ENCODE results near the gene KNSTRN.

Gene KNSTRN

GRCh38 chr15:40342416-40343320 lies 39.9 kb upstream of the KNSTRN start:
- DNase-seq (ENCODE audit: low read depth) = no peak
- no peak for TF ChIP-seq CTCF (conservative IDR thresholded peaks at IDR 0.05; ENCODE audit: low read length)
- H3K4me3 ChIP-seq (ENCODE audit: low read length) = no peak overlapping the region

GRCh38 chr15:40343512-40343911 lies 39.0 kb upstream of the KNSTRN start:
- H3K4me3 ChIP-seq (ENCODE audit: low read length) = 0 out of 2 replicates have a peak overlapping the region, but pooled peaks have one; percentile 7
- peak; percentile 96 for DNase-seq (ENCODE audit: low read depth)
- no peak for TF ChIP-seq CTCF (conservative IDR thresholded peaks at IDR 0.05; ENCODE audit: low read length)

GRCh38 chr15:40344217-40344616 lies 38.3 kb upstream of the KNSTRN start:
- TF ChIP-seq CTCF (conservative IDR thresholded peaks at IDR 0.05; ENCODE audit: low read length) = no peak
- H3K4me3 ChIP-seq (ENCODE audit: low read length) = no peak overlapping the region
- peak; percentile 54 for DNase-seq (ENCODE audit: low read depth)

- DNase-seq (ENCODE audit: low read depth) = peak; percentile 70
- no peak overlapping the region for H3K4me3 ChIP-seq (ENCODE audit: low read length)
- peak; percentile 85 for TF ChIP-seq CTCF (conservative IDR thresholded peaks at IDR 0.05; ENCODE audit: low read length)
These were observed 37.8 kb upstream of the KNSTRN start for GRCh38 chr15:40344631-40345120.

GRCh38 chr15:40345225-40345866 lies 37.2 kb upstream of the KNSTRN start:
- DNase-seq (ENCODE audit: low read depth) = no peak
- no peak for TF ChIP-seq CTCF (conservative IDR thresholded peaks at IDR 0.05; ENCODE audit: low read length)

GRCh38 chr15:40345867-40346578 lies 36.5 kb upstream of the KNSTRN start:
- no peak for TF ChIP-seq CTCF (conservative IDR thresholded peaks at IDR 0.05; ENCODE audit: low read length)
- no peak overlapping the region for H3K4me3 ChIP-seq (ENCODE audit: low read length)
- DNase-seq (ENCODE audit: low read depth) = no peak

More at GRCh38 chr15:40345225-40345866, 37.2 kb upstream of the KNSTRN start:
- H3K4me3 ChIP-seq (ENCODE audit: low read length) = no peak overlapping the region
